PFSK-1 (cell line): Measurements from ENCODE around the gene DAB2.

Source experiments
- POLR2AphosphoS5 ChIP-seq: IDR thresholded peaks from 2 replicates; pipeline ENCODE4 v1.6.1; 2012; ENCODE audit warnings: low read depth, mild to moderate bottlenecking, control low read depth, low read length, moderate library complexity
- SIN3A ChIP-seq: IDR thresholded peaks from 2 replicates; pipeline ENCODE4 v1.6.1; 2012; ENCODE audit warnings: mild to moderate bottlenecking, low read length, moderate library complexity, borderline replicate concordance; ENCODE audit not compliant: insufficient read depth
- TF ChIP-seq, protein P1 (sequence below), 2 experiments: IDR thresholded peaks; 2 replicates each; pipeline versions ENCODE4 v1.6.1 to v1.8.0; 2011 to 2012; ENCODE audit warnings: low read depth in 2 of 2, low read length in 2 of 2, control low read depth in 1 of 2, inconsistent platforms in 1 of 2, mild to moderate bottlenecking in 1 of 2, moderate library complexity in 1 of 2; ENCODE audit not compliant: insufficient read depth in 1 of 2

DNA sequence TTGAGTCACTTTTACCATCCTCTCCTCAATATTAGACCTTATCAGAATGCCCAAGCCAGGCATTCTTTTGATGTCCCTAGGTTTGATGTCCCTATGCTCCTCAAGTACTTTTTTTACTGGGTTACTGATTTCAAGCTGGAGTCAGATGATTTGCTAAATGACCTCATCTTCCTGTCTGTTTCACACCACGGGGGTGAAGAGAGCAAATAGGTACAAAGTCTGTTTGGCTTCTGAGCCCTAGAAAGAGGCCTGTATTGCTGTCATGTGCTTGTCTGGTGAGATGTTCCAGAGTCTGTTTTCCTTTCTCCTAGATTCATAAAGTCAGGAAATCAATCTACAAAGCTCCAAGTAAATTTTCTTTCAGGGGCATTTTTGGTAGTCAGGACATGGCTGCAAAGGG, 12.7 kb upstream of the DAB2 start:
- TF ChIP-seq, protein P1, sequence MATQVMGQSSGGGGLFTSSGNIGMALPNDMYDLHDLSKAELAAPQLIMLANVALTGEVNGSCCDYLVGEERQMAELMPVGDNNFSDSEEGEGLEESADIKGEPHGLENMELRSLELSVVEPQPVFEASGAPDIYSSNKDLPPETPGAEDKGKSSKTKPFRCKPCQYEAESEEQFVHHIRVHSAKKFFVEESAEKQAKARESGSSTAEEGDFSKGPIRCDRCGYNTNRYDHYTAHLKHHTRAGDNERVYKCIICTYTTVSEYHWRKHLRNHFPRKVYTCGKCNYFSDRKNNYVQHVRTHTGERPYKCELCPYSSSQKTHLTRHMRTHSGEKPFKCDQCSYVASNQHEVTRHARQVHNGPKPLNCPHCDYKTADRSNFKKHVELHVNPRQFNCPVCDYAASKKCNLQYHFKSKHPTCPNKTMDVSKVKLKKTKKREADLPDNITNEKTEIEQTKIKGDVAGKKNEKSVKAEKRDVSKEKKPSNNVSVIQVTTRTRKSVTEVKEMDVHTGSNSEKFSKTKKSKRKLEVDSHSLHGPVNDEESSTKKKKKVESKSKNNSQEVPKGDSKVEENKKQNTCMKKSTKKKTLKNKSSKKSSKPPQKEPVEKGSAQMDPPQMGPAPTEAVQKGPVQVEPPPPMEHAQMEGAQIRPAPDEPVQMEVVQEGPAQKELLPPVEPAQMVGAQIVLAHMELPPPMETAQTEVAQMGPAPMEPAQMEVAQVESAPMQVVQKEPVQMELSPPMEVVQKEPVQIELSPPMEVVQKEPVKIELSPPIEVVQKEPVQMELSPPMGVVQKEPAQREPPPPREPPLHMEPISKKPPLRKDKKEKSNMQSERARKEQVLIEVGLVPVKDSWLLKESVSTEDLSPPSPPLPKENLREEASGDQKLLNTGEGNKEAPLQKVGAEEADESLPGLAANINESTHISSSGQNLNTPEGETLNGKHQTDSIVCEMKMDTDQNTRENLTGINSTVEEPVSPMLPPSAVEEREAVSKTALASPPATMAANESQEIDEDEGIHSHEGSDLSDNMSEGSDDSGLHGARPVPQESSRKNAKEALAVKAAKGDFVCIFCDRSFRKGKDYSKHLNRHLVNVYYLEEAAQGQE (IDR thresholded peaks at IDR 0.05; ENCODE audit: insufficient read depth in 1 of 2, low read depth in 2 of 2, low read length in 2 of 2), result no peak
- TF ChIP-seq POLR2AphosphoS5 (no peak), SIN3A (no peak)
